IMR-90 (cell line): Measurements from ENCODE around the gene RASGRF1. TPM values are rescaled to one million over a fixed set of nuclear protein-coding genes. Genes with fewer than 3 reads are reported as not detected.

Experiments used
- ATAC-seq: fragments of 200-7000 bp; cut with Tn5 transposase; 2 replicates; pipeline ENCODE4 v1.9.1; 2020; ENCODE audit warnings: low read depth, mild to moderate bottlenecking, moderate library complexity
- BruUV-seq: library from RNA; stranded (reverse); fragments of 400-500 nt; replicated peaks from 2 replicates; lab custom pipeline; 2021; lab: Mats Ljungman, UMichigan
- CTCF ChIA-PET: fragments of 300-600 bp; formaldehyde crosslinking; extraction: SDS; loops from one replicate; lab custom pipeline; 2021; ENCODE audit warnings: antibody characterized with exemption; lab: Yijun Ruan, JAX
- POLR2A ChIA-PET: fragments of 300-600 bp; sonication (Branson Sonifier 250); formaldehyde crosslinking; loops from one replicate; lab custom pipeline; 2022; ENCODE audit warnings: antibody characterized with exemption; ENCODE audit not compliant: unreplicated experiment; lab: Charles Lee
- DNase-seq: peaks from one replicate; pipeline ENCODE4 v3.0.0; 2013
- H2AFZ ChIP-seq: replicated peaks from 2 replicates; pipeline ENCODE3; 2013; ENCODE audit warnings: low read length, mild to moderate bottlenecking; ENCODE audit not compliant: poor library complexity
- H2AK5ac ChIP-seq: 2 replicates; pipeline ENCODE4 v1.6.1; 2013; ENCODE audit warnings: low read depth, low read length, inconsistent platforms
- H2AK9ac ChIP-seq: replicated peaks from 2 replicates; pipeline ENCODE3; 2013; ENCODE audit warnings: mild to moderate bottlenecking, low read depth, low read length, moderate library complexity; ENCODE audit not compliant: poor library complexity
- H2BK120ac ChIP-seq: 2 replicates; pipeline ENCODE4 v1.6.1; 2013; ENCODE audit warnings: low read depth, low read length, inconsistent platforms
- H2BK15ac ChIP-seq: 3 replicates; pipeline ENCODE4 v1.6.1; 2013; ENCODE audit warnings: low read depth, low read length, inconsistent platforms
- H2BK20ac ChIP-seq: 2 replicates; pipeline ENCODE4 v1.6.1; 2013; ENCODE audit warnings: low read depth, mild to moderate bottlenecking, inconsistent platforms, low read length, moderate library complexity
- H2BK5ac ChIP-seq: 2 replicates; pipeline ENCODE4 v1.6.1; 2013; ENCODE audit warnings: mild to moderate bottlenecking, low read depth, low read length, inconsistent platforms; ENCODE audit not compliant: poor library complexity, severe bottlenecking
- H3K14ac ChIP-seq: replicated peaks from 2 replicates; pipeline ENCODE4 v1.6.1; 2013; ENCODE audit warnings: low read depth, low read length, inconsistent platforms
- H3K18ac ChIP-seq: 2 replicates; pipeline ENCODE4 v1.6.1; 2013; ENCODE audit warnings: low read depth, low read length, control low read depth
- H3K23ac ChIP-seq: 2 replicates; pipeline ENCODE4 v1.6.1; 2013; ENCODE audit warnings: low read depth, low read length, inconsistent platforms
- H3K27ac ChIP-seq: 2 replicates; pipeline ENCODE4 v1.5.1; 2013; ENCODE audit warnings: mild to moderate bottlenecking, control low read depth, low read length; ENCODE audit not compliant: insufficient read depth
- H3K27me3 ChIP-seq: 2 replicates; pipeline ENCODE4 v1.6.1; 2013; ENCODE audit warnings: low read length; ENCODE audit not compliant: control insufficient read depth, insufficient read depth
- H3K36me3 ChIP-seq: 2 replicates; pipeline ENCODE4 v1.6.1; 2013; ENCODE audit warnings: low read length, mixed read lengths; ENCODE audit not compliant: control insufficient read depth, insufficient read depth
- H3K4ac ChIP-seq: 2 replicates; pipeline ENCODE4 v1.6.1; 2013; ENCODE audit warnings: low read depth, low read length, inconsistent platforms
- H3K4me1 ChIP-seq: 2 replicates; pipeline ENCODE4 v1.6.1; 2013; ENCODE audit warnings: low read length, mixed read lengths; ENCODE audit not compliant: control insufficient read depth, insufficient read depth
- H3K4me2 ChIP-seq: 2 replicates; pipeline ENCODE4 v1.6.1; 2013; ENCODE audit warnings: low read depth, mild to moderate bottlenecking, control low read depth, low read length, moderate library complexity
- H3K4me3 ChIP-seq: 2 replicates; pipeline ENCODE4 v1.5.1; 2013; ENCODE audit warnings: low read depth, mild to moderate bottlenecking, control low read depth, low read length, moderate library complexity; ENCODE audit not compliant: insufficient read depth
- H3K56ac ChIP-seq: 2 replicates; pipeline ENCODE4 v1.6.1; 2013; ENCODE audit warnings: low read length, inconsistent platforms; ENCODE audit not compliant: insufficient read depth; ENCODE audit errors: extremely low read depth
- H3K79me1 ChIP-seq, 2 experiments: 2 replicates each; pipeline ENCODE4 v1.6.1; 2013; ENCODE audit warnings: low read length in 2 of 2, inconsistent platforms in 1 of 2, low read depth in 1 of 2
- H3K9ac ChIP-seq: 2 replicates; pipeline ENCODE4 v1.6.1; 2013; ENCODE audit warnings: low read depth, low read length, control low read depth
- H3K9me1 ChIP-seq: 2 replicates; pipeline ENCODE4 v1.6.1; 2013; ENCODE audit warnings: low read length, inconsistent platforms; ENCODE audit not compliant: insufficient read depth
- H3K9me3 ChIP-seq: 2 replicates; pipeline ENCODE4 v1.6.1; 2013; ENCODE audit warnings: low read length; ENCODE audit not compliant: control insufficient read depth, insufficient read depth
- H4K20me1 ChIP-seq: 2 replicates; pipeline ENCODE4 v1.6.1; 2013; ENCODE audit warnings: low read length, inconsistent platforms; ENCODE audit not compliant: insufficient read depth
- H4K5ac ChIP-seq: 2 replicates; pipeline ENCODE4 v1.6.1; 2013; ENCODE audit warnings: mild to moderate bottlenecking, low read depth, low read length, control low read depth
- H4K8ac ChIP-seq, 2 experiments: 2 replicates each; pipeline ENCODE4 v1.6.1; 2013; ENCODE audit warnings: low read depth in 2 of 2, low read length in 2 of 2, control low read depth in 1 of 2, inconsistent platforms in 1 of 2
- H4K91ac ChIP-seq: 2 replicates; pipeline ENCODE4 v1.6.1; 2013; ENCODE audit warnings: low read depth, low read length, inconsistent platforms; ENCODE audit not compliant: insufficient read depth
- BHLHE40 ChIP-seq: fragments of 150-350 bp; IDR thresholded peaks from 2 replicates; pipeline ENCODE4 v1.6.1; 2016; ENCODE audit warnings: mild to moderate bottlenecking, low read depth, low read length
- MAFK ChIP-seq: IDR thresholded peaks from 2 replicates; pipeline ENCODE4 v1.6.1; 2012; ENCODE audit warnings: low read depth, low read length, improper control_type of control experiment
- MXI1 ChIP-seq: IDR thresholded peaks from 2 replicates; pipeline ENCODE4 v1.6.1; 2012; ENCODE audit warnings: low read depth, mild to moderate bottlenecking, low read length, moderate library complexity, borderline replicate concordance
- RCOR1 ChIP-seq: IDR thresholded peaks from 2 replicates; pipeline ENCODE4 v1.6.1; 2012; ENCODE audit warnings: mild to moderate bottlenecking, low read length, improper control_type of control experiment; ENCODE audit not compliant: insufficient replicate concordance
- SMC3 ChIP-seq: fragments of 150-350 bp; IDR thresholded peaks from 2 replicates; pipeline ENCODE4 v1.6.1; 2016; ENCODE audit warnings: low read depth, mild to moderate bottlenecking, antibody characterized with exemption, low read length, moderate library complexity
- WGBS, 2 experiments: methylation state at CpG; one replicate each; pipeline versions ENCODE4 v1.1.5 to v1.1.7; 2013; ENCODE audit warnings: missing lambda C conversion rate in 2 of 2; ENCODE audit not compliant: insufficient read length in 1 of 2; ENCODE audit errors: extremely low coverage in 2 of 2; 5-methylcytosine and 5-hydroxymethylcytosine counted together
- dilution Hi-C: fragments of 300-500 bp; cut with HindIII; formaldehyde crosslinking; loops from one replicate; pipeline ENCODE4 v1.14.3; 2018; ENCODE audit warnings: low sequenced_read_pairs; ENCODE audit not compliant: unreplicated experiment
- in situ Hi-C: fragments of 300-500 bp; cut with MboI; formaldehyde crosslinking; loops from 3 replicates; pipeline ENCODE4 v1.14.3; 2019; ENCODE audit warnings: low sequenced_read_pairs, inconsistent platforms, mixed read lengths
- intact Hi-C: fragments of 100-400 bp; cut with micrococcal nuclease; formaldehyde crosslinking; loops from 2 replicates; pipeline ENCODE4 v1.10.0; 2022
- polyA plus RNA-seq, 3 experiments: library from polyadenylated mRNA; depleted of rRNA; stranded (reverse); fragments of >200 nt; gene quantifications; 2 replicates each; pipeline ENCODE4 v1.2.3, GENCODE V29; 2012; ENCODE audit warnings: low replicate concordance in 1 of 3
- total RNA-seq: library from RNA; depleted of rRNA; stranded (reverse); fragments of >200 nt; gene quantifications from 2 replicates; pipeline ENCODE4 v1.2.3, GENCODE V29; 2012
- TF ChIP-seq, protein P1 (sequence below): conservative IDR thresholded peaks from 2 replicates; pipeline ENCODE4 v1.5.1; 2012; ENCODE audit warnings: mild to moderate bottlenecking, low read depth, low read length, improper control_type of control experiment

The RASGRF1 gene
- total and polyA plus RNA-seq, 2 of the 4 experiments (the other 2 are of a cell fraction) = under 0.01 to 0.15 TPM

DNA sequence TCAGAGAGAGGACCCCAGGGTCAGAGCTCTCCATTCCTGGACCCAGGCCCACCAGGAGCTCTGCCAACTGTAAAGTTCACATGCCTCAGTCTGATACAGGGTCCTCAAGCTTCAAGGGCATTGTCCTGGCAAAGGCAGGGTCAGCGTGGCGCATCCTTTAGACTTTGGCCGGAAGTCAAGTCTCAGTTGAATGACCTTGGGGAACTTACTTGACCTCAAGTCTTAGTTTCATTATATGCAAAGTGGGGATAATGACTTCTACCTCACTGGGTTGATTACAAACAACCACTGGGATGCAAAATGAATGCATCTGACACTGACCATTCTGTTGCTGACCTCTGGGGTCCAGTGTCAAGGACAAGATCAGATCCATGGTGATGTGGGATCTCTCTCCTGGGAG, 75.2 kb downstream of the RASGRF1 start:
- dilution Hi-C loops (no loop called here), intact Hi-C loops (no loop called here), in situ Hi-C loops (no loop called here)
- Histone ChIP-seq H3K9me1 (peaks cover 2% of the 10 kb centered on the region; the same call in 1 of the 2 replicates), H2BK5ac (no peak overlapping the region), H2BK120ac (no peak overlapping the region), H2AK9ac (no peak overlapping the region), H3K9me3 (no peaks in the 10 kb centered on the region), H2BK15ac (no peak overlapping the region), H3K36me3 (no peaks in the 10 kb centered on the region), H3K4me3 (no peak overlapping the region), H3K9ac (no peak overlapping the region), H4K8ac (no peak overlapping the region), H3K4me1 (no peaks in the 10 kb centered on the region), H3K56ac (no peak overlapping the region), H2BK20ac (no peak overlapping the region), H2AK5ac (no peak overlapping the region), H3K79me1 (no peaks in the 10 kb centered on the region), H3K14ac (no peak overlapping the region), H4K91ac (no peak overlapping the region), H3K18ac (no peak overlapping the region), H3K23ac (no peak overlapping the region), H3K4ac (no peak overlapping the region), H3K4me2 (no peak overlapping the region), H4K5ac (no peak overlapping the region), H2AFZ (no peak overlapping the region), H3K27me3 (peaks cover 30% of the 10 kb centered on the region), H4K20me1 (no peaks in the 10 kb centered on the region), H3K27ac (no peak overlapping the region)
- no CpG with 5 or more reads among the region's 3 CpGs for WGBS, 2 experiments
- DNase-seq (no peak), ATAC-seq (no peak)
- no TSS peak for BruUV-seq
- POLR2A ChIA-PET = no interaction called here
- CTCF ChIA-PET = interaction anchor here (0.7 kb wide), 1 partner anchor 11 kb away, joined by 3 read pairs; no protein-coding TSS in a partner anchor
- TF ChIP-seq BHLHE40 (no peak), MAFK (no peak), RCOR1 (no peak), MXI1 (no peak), SMC3 (no peak)
- TF ChIP-seq, protein P1, sequence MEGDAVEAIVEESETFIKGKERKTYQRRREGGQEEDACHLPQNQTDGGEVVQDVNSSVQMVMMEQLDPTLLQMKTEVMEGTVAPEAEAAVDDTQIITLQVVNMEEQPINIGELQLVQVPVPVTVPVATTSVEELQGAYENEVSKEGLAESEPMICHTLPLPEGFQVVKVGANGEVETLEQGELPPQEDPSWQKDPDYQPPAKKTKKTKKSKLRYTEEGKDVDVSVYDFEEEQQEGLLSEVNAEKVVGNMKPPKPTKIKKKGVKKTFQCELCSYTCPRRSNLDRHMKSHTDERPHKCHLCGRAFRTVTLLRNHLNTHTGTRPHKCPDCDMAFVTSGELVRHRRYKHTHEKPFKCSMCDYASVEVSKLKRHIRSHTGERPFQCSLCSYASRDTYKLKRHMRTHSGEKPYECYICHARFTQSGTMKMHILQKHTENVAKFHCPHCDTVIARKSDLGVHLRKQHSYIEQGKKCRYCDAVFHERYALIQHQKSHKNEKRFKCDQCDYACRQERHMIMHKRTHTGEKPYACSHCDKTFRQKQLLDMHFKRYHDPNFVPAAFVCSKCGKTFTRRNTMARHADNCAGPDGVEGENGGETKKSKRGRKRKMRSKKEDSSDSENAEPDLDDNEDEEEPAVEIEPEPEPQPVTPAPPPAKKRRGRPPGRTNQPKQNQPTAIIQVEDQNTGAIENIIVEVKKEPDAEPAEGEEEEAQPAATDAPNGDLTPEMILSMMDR = no peak
